Uterus (tissue), 2 donors: ENCODE measurements around the gene INCENP.

ENCODE experiments used
- POLR2A ChIP-seq, 2 donors: fragments of 450-650 bp; IDR thresholded peaks; one replicate each; pipeline ENCODE4 v1.6.1; 2016; ENCODE audit warnings: antibody characterized with exemption in 2 of 2, mild to moderate bottlenecking in 1 of 2, moderate library complexity in 1 of 2
- TF ChIP-seq, protein P1 (sequence below), 4 experiments: fragments of 200-600 bp in 2 of 4; fragments of 450-650 bp in 2 of 4; sonication (generic) in 2 of 4; IDR thresholded peaks; one replicate each; pipeline ENCODE4 v1.5.1; 2016 to 2019; ENCODE audit warnings: antibody characterized with exemption in 4 of 4, mild to moderate bottlenecking in 2 of 4, moderate library complexity in 1 of 4

GRCh38 chr11:62131170-62131464 lies 7.3 kb downstream of the INCENP start:
- TF ChIP-seq, protein P1, sequence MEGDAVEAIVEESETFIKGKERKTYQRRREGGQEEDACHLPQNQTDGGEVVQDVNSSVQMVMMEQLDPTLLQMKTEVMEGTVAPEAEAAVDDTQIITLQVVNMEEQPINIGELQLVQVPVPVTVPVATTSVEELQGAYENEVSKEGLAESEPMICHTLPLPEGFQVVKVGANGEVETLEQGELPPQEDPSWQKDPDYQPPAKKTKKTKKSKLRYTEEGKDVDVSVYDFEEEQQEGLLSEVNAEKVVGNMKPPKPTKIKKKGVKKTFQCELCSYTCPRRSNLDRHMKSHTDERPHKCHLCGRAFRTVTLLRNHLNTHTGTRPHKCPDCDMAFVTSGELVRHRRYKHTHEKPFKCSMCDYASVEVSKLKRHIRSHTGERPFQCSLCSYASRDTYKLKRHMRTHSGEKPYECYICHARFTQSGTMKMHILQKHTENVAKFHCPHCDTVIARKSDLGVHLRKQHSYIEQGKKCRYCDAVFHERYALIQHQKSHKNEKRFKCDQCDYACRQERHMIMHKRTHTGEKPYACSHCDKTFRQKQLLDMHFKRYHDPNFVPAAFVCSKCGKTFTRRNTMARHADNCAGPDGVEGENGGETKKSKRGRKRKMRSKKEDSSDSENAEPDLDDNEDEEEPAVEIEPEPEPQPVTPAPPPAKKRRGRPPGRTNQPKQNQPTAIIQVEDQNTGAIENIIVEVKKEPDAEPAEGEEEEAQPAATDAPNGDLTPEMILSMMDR (IDR thresholded peaks at IDR 0.05) = no peak
- no peak for TF ChIP-seq POLR2A (IDR thresholded peaks at IDR 0.05)
